ENCODE data around the gene EIF5A.
A peak's percentile ranks its signal among the peaks of the same experiment; 100 is the strongest.

The EIF5A gene

GRCh38 chr17:7289256-7290032 lies 18.0 kb upstream of the EIF5A start:
- no peak for DNase-seq

- no peak for DNase-seq
These were observed 17.3 kb upstream of the EIF5A start for GRCh38 chr17:7290166-7290565.

- DNase-seq = no peak
These were observed 16.7 kb upstream of the EIF5A start for GRCh38 chr17:7290685-7291084.

GRCh38 chr17:7292194-7292593 lies 15.2 kb upstream of the EIF5A start:
- no peak for DNase-seq

- no peak for DNase-seq
These were observed 14.7 kb upstream of the EIF5A start for GRCh38 chr17:7292729-7293128.

GRCh38 chr17:7293159-7293558 lies 14.3 kb upstream of the EIF5A start:
- no peak for DNase-seq

- no peak for DNase-seq
These were observed 13.4 kb upstream of the EIF5A start for GRCh38 chr17:7293816-7294613.

- peak in 1 of 2 experiments; percentile 49 for DNase-seq
These were observed 12.7 kb upstream of the EIF5A start, which contains the start of gene YBX2 for GRCh38 chr17:7294614-7295153. YBX2 (minus strand) TSS chr17:7294639; CDS start chr17:7294500, 139 bp downstream.

- DNase-seq = no peak
These were observed 11.9 kb upstream of the EIF5A start for GRCh38 chr17:7295230-7296180.

GRCh38 chr17:7296189-7296861 lies 11.1 kb upstream of the EIF5A start:
- peak; percentile 34 to 62 for DNase-seq

- no peak for DNase-seq
These were observed 3.2 kb upstream of the EIF5A start for GRCh38 chr17:7304179-7304578.

- no peak for DNase-seq
These were observed 527 bp downstream of the EIF5A start for GRCh38 chr17:7307686-7308624.

GRCh38 chr17:7308625-7309433 lies 1.4 kb downstream of the EIF5A start:
- peak; percentile 58 to 84 for DNase-seq

- no peak for DNase-seq
These were observed 2.2 kb downstream of the EIF5A start for GRCh38 chr17:7309628-7310027.

GRCh38 chr17:7311110-7311705 lies 3.8 kb downstream of the EIF5A start:
- no peak for DNase-seq

GRCh38 chr17:7312432-7313087 lies 5.1 kb downstream of the EIF5A start:
- DNase-seq = no peak

GRCh38 chr17:7313088-7313889 lies 5.9 kb downstream of the EIF5A start:
- DNase-seq = peak in 1 of 2 experiments; percentile 11
